Lower lobe of right lung (tissue), 2 donors: ENCODE results near the gene VPS41. TPM values are rescaled to one million over a fixed set of nuclear protein-coding genes. Genes with fewer than 3 reads are reported as not detected.
A peak's percentile ranks its signal among the peaks of the same experiment; 100 is the strongest.

ENCODE experiments used
- ATAC-seq, 2 donors: fragments of 200-7000 bp; cut with Tn5 transposase; one replicate each; pipeline ENCODE4 v1.9.1; 2020 to 2022; ENCODE audit warnings: mild to moderate bottlenecking in 2 of 2, moderate library complexity in 2 of 2
- DNase-seq: peaks from one replicate; pipeline ENCODE4 v3.0.0-alpha.2; 2020
- H3K27ac ChIP-seq: fragments of 200-600 bp; one replicate; pipeline ENCODE4 v1.8.0; 2022
- H3K27me3 ChIP-seq: fragments of 200-600 bp; one replicate; pipeline ENCODE4 v1.8.0; 2022; ENCODE audit warnings: low read depth
- H3K36me3 ChIP-seq: fragments of 200-600 bp; one replicate; pipeline ENCODE4 v1.8.0; 2022; ENCODE audit warnings: mild to moderate bottlenecking
- H3K4me1 ChIP-seq: fragments of 200-600 bp; one replicate; pipeline ENCODE4 v1.8.0; 2022
- H3K4me3 ChIP-seq: fragments of 200-600 bp; one replicate; pipeline ENCODE4 v1.8.0; 2022; ENCODE audit warnings: mild to moderate bottlenecking
- H3K9me3 ChIP-seq: fragments of 200-600 bp; one replicate; pipeline ENCODE4 v1.8.0; 2022
- intact Hi-C: fragments of 100-400 bp; cut with DNase I; formaldehyde crosslinking; loops from one replicate; pipeline ENCODE4 v1.11.0; 2022
- total RNA-seq: library from RNA; stranded (reverse); fragmentation: NEBNext Ultra II Directional; extraction: Animal tissue kit (Norgen Biotek cat#: 25700); gene quantifications from one replicate; pipeline ENCODE4 v1.2.1, GENCODE V29; 2021
- TF ChIP-seq, protein P1 (sequence below): fragments of 200-600 bp; IDR thresholded peaks from one replicate; pipeline ENCODE4 v1.8.0; 2022; ENCODE audit warnings: antibody characterized with exemption, mild to moderate bottlenecking
- donor health status: DM: no; HTN: yes; CAD: no; lungs with severe emphysema.

Gene VPS41
- total RNA-seq, 1 donor from 2014 or later: 103 TPM

DNA sequence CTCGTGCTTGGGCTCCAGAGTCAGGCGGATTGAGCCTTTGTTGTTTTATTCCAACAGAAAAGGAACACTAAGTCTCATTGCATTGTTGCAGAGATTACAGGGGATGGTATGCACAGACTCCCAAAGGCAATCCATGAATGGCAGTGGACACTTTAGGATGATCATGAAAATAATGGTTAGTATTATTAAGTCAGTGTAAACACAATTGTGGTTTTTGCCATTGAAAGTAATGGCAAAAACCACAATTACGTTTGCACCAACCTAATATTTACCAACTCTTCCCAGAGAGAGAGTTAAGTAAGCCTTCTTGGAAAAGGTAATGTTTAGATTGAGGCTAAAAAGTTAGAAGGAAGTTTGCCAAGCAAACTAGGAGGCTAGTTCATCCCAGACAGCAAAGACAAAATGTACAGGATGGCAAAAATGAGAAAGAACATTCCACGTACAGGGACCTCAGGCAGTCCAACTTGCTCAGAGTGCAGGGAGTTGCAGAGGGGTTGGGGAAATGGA, 204.9 kb downstream of the VPS41 start:
- intact Hi-C loops: no loop called here
- DNase-seq (no peak), ATAC-seq (peak in 1 of 2 donors; percentile 16)
- Histone ChIP-seq H3K4me3 (no peak overlapping the region), H3K4me1 (no peaks in the 10 kb centered on the region), H3K27ac (no peak overlapping the region), H3K36me3 (no peaks in the 10 kb centered on the region), H3K27me3 (no peaks in the 10 kb centered on the region), H3K9me3 (peaks cover 5% of the 10 kb centered on the region)
- TF ChIP-seq, protein P1, sequence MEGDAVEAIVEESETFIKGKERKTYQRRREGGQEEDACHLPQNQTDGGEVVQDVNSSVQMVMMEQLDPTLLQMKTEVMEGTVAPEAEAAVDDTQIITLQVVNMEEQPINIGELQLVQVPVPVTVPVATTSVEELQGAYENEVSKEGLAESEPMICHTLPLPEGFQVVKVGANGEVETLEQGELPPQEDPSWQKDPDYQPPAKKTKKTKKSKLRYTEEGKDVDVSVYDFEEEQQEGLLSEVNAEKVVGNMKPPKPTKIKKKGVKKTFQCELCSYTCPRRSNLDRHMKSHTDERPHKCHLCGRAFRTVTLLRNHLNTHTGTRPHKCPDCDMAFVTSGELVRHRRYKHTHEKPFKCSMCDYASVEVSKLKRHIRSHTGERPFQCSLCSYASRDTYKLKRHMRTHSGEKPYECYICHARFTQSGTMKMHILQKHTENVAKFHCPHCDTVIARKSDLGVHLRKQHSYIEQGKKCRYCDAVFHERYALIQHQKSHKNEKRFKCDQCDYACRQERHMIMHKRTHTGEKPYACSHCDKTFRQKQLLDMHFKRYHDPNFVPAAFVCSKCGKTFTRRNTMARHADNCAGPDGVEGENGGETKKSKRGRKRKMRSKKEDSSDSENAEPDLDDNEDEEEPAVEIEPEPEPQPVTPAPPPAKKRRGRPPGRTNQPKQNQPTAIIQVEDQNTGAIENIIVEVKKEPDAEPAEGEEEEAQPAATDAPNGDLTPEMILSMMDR: no peak

DNA sequence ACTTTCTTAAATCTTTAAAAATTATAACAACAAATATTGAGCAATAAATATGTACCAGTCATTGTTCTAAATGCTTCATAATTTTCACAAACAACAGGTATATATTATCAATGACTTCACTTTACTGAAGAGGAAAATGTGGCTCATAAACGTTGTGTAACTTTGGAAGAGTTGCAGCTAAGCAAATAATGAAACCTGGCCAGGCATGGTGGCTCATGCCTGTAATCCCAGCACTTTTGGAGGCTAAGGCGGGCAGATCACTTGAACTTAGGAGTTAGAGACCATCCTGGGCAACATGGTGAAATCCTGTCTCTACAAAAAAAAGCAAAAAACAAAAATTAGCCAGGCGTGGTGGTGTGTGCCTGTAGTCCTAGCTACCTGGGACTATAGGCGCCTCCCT, 205.9 kb downstream of the VPS41 start:
- Histone ChIP-seq H3K4me1 (no peaks in the 10 kb centered on the region), H3K36me3 (no peaks in the 10 kb centered on the region), H3K9me3 (peaks cover 5% of the 10 kb centered on the region), H3K4me3 (no peak overlapping the region), H3K27me3 (no peaks in the 10 kb centered on the region), H3K27ac (no peak overlapping the region)
- no peak for DNase-seq
- TF ChIP-seq, protein P1: no peak
- peak; percentile 45 to 52 for ATAC-seq
- intact Hi-C loops: no loop called here

DNA sequence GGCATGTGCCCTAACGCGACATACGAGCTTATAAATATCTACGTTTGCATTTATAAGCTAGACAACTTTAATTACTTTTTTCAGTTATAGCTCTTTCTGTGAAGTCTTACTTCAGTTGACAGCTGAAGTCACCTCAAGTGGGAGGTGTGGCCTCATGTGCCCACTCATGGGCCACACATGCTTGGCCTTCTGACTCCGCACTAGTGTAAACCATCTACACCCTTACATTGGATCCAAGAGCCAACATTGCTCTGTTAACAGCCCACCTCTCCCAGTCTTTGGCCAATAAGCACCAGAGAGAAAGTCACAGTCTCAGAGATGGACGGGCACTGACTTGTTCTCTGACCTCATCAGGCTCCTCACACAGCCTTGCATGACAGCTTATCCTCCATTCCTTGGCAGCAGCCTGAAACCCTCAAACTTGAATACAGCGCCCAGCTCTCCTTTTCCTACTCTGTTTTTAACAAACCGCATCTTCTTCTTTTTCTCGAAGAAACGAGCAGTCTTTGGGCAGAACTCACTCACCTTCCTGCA, 206.9 kb downstream of the VPS41 start:
- no peak overlapping the region for H3K4me3 ChIP-seq
- no peak overlapping the region for H3K27ac ChIP-seq
- H3K36me3 ChIP-seq: no peaks in the 10 kb centered on the region
- DNase-seq (no peak), ATAC-seq (peak; percentile 41 to 65)
- H3K27me3 ChIP-seq: no peaks in the 10 kb centered on the region
- peaks cover 3% of the 10 kb centered on the region for H3K9me3 ChIP-seq
- intact Hi-C loops: no loop called here
- H3K4me1 ChIP-seq: no peaks in the 10 kb centered on the region
- TF ChIP-seq, protein P1: no peak

DNA sequence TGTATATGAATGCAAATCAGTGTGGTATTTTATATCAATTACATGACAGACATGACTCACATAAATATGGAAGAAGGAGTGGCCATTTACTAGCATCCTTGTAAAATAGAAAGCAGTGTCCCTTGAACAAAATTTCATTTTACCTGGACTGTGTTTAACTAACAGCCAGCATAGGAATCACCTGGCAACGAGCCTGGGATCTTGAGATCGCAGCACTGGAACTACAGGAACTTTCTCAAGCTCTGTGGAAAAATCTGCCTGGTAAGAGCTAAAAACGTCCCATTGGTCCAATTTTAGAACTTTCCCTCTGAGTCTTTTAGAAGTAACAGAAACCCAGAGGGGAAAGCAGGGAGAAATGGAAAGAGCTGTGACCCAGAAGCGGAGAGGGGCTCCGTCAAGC, 208.9 kb downstream of the VPS41 start:
- DNase-seq: no peak
- intact Hi-C loops: no loop called here
- ATAC-seq: no peak
- H3K9me3 ChIP-seq: no peaks in the 10 kb centered on the region
- H3K27ac ChIP-seq: no peak overlapping the region
- TF ChIP-seq, protein P1: no peak
- no peaks in the 10 kb centered on the region for H3K27me3 ChIP-seq
- H3K36me3 ChIP-seq: no peaks in the 10 kb centered on the region
- H3K4me3 ChIP-seq: no peak overlapping the region
- H3K4me1 ChIP-seq: no peaks in the 10 kb centered on the region

DNA sequence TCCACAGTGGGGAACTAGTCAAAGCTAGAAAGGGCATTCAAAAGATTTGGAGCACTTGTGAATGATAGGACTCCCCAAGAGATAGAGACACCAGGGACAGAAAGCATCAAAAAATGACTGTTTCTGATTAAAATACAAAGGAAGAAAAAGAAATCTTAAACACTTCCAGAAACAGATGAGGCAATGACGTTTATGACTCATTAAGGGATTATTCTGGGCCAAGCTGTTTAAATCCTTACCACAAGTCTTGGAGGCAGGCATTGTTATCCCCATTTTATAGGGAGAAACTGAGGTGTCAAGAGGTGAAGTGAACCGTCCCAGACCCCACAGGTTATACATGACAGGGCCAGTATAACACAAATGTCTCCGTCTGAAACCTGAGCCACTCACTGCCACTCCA, 209.5 kb downstream of the VPS41 start:
- intact Hi-C loops: no loop called here

More for the DNA sequence above, 209.5 kb downstream of the VPS41 start:
- no peaks in the 10 kb centered on the region for H3K36me3 ChIP-seq
- no peaks in the 10 kb centered on the region for H3K9me3 ChIP-seq
- H3K4me1 ChIP-seq: no peaks in the 10 kb centered on the region
- ATAC-seq (no peak), DNase-seq (no peak)
- H3K4me3 ChIP-seq: no peak overlapping the region
- no peak overlapping the region for H3K27ac ChIP-seq
- no peaks in the 10 kb centered on the region for H3K27me3 ChIP-seq
- TF ChIP-seq, protein P1: no peak
